Retinal pigment epithelial cell (primary cell): ENCODE data around the gene SKAP2.
"Not testable (repeated sequence)": the region's sequence is repeated elsewhere in the genome, so short reads cannot be mapped to it uniquely, and the experiment has no call there.

Experiments used
- DNase-seq: peaks from one replicate; pipeline ENCODE4 v3.0.0-alpha.2; 2010; ENCODE audit warnings: low read depth
- H3K4me3 ChIP-seq: 2 replicates; pipeline ENCODE4 v1.5.1; 2011; ENCODE audit warnings: mild to moderate bottlenecking, low read length, control low read depth, moderate library complexity
- CTCF ChIP-seq: conservative IDR thresholded peaks from 2 replicates; pipeline ENCODE4 v1.5.1; 2011; ENCODE audit warnings: low read depth, low read length, control low read depth, inconsistent platforms

SKAP2 gene

GRCh38 chr7:26843705-26844104 lies 20.7 kb downstream of the SKAP2 start:
- no peak for DNase-seq
- no peak overlapping the region for H3K4me3 ChIP-seq
- no peak for TF ChIP-seq CTCF

GRCh38 chr7:26842897-26843296 lies 21.5 kb downstream of the SKAP2 start:
- no peak for TF ChIP-seq CTCF
- no peak overlapping the region for H3K4me3 ChIP-seq
- no peak for DNase-seq

GRCh38 chr7:26841003-26841739 lies 23.2 kb downstream of the SKAP2 start:
- no peak overlapping the region for H3K4me3 ChIP-seq
- no peak for TF ChIP-seq CTCF
- no peak for DNase-seq

GRCh38 chr7:26836793-26837192 lies 27.6 kb downstream of the SKAP2 start:
- DNase-seq, H3K4me3 ChIP-seq: not testable (repeated sequence)

GRCh38 chr7:26815426-26815825 lies 49.0 kb downstream of the SKAP2 start:
- H3K4me3 ChIP-seq = no peak overlapping the region
- TF ChIP-seq CTCF = no peak
- DNase-seq = no peak

GRCh38 chr7:26813432-26813831 lies 51.0 kb downstream of the SKAP2 start:
- no peak for TF ChIP-seq CTCF
- no peak overlapping the region for H3K4me3 ChIP-seq
- DNase-seq = no peak

- DNase-seq = no peak
Measured at GRCh38 chr7:26794541-26794940, 69.8 kb downstream of the SKAP2 start.

More at GRCh38 chr7:26794541-26794940, 69.8 kb downstream of the SKAP2 start:
- TF ChIP-seq CTCF = no peak
- no peak overlapping the region for H3K4me3 ChIP-seq
